Neuron (in vitro differentiated cells): ENCODE data around the gene TEAD4.
A peak's percentile ranks its signal among the peaks of the same experiment; 100 is the strongest.

Experiments
- H2AFZ ChIP-seq: one replicate; pipeline ENCODE4 v1.6.1; 2013; ENCODE audit warnings: low read depth, mild to moderate bottlenecking, inconsistent platforms, low read length, moderate library complexity
- H3K27me3 ChIP-seq: one replicate; pipeline ENCODE4 v1.6.1; 2013; ENCODE audit warnings: low read length; ENCODE audit not compliant: insufficient read depth
- H3K36me3 ChIP-seq: one replicate; pipeline ENCODE4 v1.6.1; 2013; ENCODE audit warnings: low read length; ENCODE audit not compliant: insufficient read depth
- H3K4me1 ChIP-seq: one replicate; pipeline ENCODE4 v1.6.1; 2013; ENCODE audit warnings: low read length; ENCODE audit not compliant: insufficient read depth
- H3K4me3 ChIP-seq: 2 replicates; pipeline ENCODE4 v1.5.1; 2013; ENCODE audit warnings: mild to moderate bottlenecking, low read length, moderate library complexity
- H3K9me3 ChIP-seq: one replicate; pipeline ENCODE4 v1.6.1; 2013; ENCODE audit warnings: low read length

Gene TEAD4

DNA sequence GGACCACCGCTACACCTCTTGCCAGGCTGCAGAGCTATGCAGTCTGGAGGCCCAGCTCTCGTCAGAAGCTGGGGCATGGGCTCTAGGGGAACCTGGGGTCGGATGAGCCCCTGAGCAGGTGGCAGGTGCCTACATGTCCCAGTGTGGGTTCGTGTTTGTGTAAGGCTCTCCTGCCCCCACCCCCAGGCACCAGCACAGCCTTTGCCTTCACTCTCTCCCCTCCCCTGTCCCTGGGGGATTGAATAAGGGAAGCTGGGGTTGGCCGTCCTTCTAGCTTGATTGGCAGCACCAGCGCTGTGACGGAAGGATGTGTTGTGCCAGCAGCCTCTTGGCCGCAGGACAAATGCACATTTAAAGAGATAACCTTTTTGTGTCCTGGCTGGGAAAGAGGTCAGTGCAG, 83.2 kb downstream of the TEAD4 start:
- no peaks in the 10 kb centered on the region for H3K9me3 ChIP-seq
- H2AFZ ChIP-seq = no peak overlapping the region
- H3K27me3 ChIP-seq = no peaks in the 10 kb centered on the region
- H3K4me3 ChIP-seq = no peak overlapping the region
- no peaks in the 10 kb centered on the region for H3K4me1 ChIP-seq
- H3K36me3 ChIP-seq = peaks cover 11% of the 10 kb centered on the region

DNA sequence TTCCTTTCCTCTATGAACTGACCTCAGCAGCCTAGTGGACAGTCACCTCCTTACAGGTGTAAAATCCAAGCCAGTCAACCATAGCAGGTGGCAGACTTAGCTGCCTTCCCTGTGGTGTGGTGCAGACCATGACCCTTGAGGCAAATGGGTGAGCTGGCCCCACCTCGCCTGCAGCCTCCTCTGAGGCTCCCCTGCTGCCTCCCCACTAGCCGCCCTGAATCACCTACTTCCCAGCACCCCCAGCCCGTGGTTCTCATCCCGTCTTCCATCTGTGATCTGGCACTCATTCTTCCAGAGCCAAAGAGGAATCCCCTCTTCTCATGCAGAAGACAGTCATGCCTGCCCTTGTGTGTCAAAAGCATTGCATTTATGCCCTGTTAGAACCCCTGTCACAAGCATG, 83.6 kb downstream of the TEAD4 start:
- Histone ChIP-seq H3K4me1 (peaks cover 3% of the 10 kb centered on the region), H3K4me3 (no peak overlapping the region), H3K9me3 (no peaks in the 10 kb centered on the region), H2AFZ (no peak overlapping the region), H3K27me3 (no peaks in the 10 kb centered on the region), H3K36me3 (peaks cover 11% of the 10 kb centered on the region)

DNA sequence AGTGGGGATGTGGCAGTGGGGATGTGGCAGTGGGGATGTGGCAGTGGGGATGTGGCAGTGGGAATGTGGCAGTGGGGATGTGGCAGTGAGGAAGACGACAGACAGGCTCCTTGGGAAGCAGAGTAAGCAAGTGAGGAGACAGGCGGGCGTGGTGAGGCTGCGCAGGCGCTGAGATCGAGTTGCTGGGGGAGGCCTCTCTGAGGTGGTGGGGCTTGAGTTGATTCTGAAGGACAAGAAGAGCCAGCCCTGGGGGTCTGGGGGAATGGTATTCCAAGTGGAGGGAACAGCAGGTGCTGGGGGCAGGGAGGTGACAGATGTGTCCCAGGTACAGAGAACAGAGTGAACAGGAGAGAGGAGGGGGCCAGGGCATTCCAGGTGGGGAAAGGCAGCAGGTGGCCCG, 84.2 kb downstream of the TEAD4 start:
- no peak overlapping the region for H2AFZ ChIP-seq
- H3K36me3 ChIP-seq = peaks cover 10% of the 10 kb centered on the region
- H3K4me3 ChIP-seq = no peak overlapping the region
- H3K4me1 ChIP-seq = peaks cover 6% of the 10 kb centered on the region
- H3K27me3 ChIP-seq = no peaks in the 10 kb centered on the region
- H3K9me3 ChIP-seq = no peaks in the 10 kb centered on the region

DNA sequence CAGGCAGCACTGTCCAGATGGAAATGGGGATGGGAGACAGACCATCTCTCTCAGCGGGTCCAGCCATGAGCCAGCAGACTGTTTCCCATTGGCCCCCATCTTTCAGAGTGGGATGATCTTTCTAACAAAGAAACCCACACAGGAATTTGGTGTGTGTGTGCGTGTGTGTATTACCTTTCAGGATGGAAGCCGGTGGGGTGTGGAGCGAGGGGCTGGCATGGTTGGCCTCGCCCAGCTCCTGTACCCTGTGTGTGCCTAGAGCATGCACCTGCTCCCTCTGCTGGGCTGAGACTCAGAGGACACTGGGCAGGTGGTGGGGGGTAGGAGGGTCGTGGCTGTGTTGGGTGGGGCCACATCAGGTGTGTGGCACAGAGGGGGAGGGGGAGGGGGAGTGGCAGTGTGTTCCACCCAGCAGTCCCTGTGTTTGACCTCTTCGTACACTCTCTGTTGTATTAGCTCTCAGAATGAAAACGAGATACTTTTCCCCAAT, 85.0 kb downstream of the TEAD4 start:
- peaks cover 6% of the 10 kb centered on the region for H3K4me1 ChIP-seq
- H3K4me3 ChIP-seq = no peak overlapping the region
- H3K27me3 ChIP-seq = no peaks in the 10 kb centered on the region
- H3K9me3 ChIP-seq = no peaks in the 10 kb centered on the region
- no peak overlapping the region for H2AFZ ChIP-seq
- H3K36me3 ChIP-seq = peaks cover 5% of the 10 kb centered on the region

DNA sequence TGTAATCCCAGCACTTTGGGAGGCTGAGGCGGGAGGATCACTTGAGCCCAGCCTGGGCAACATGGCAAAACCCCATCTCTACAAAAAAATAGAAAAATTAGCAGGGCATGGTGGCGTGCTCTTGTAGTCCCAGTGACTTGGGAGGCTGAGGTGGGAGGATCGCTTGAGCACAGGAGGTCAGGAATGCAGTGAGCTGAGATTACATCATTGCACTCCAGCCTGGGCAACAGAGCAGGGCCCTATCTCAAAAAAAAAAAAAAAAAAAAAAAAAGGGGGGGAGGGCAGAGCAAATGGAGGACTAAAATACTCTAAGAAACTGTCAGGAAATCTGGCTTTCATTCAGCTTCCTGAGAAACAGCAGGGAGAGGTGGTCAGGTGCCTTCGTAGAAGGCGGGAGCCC, 86.3 kb downstream of the TEAD4 start:
- Histone ChIP-seq H3K4me3 (no peak overlapping the region), H2AFZ (no peak overlapping the region), H3K9me3 (no peaks in the 10 kb centered on the region), H3K27me3 (no peaks in the 10 kb centered on the region), H3K4me1 (peaks cover 6% of the 10 kb centered on the region), H3K36me3 (peaks cover 2% of the 10 kb centered on the region)

DNA sequence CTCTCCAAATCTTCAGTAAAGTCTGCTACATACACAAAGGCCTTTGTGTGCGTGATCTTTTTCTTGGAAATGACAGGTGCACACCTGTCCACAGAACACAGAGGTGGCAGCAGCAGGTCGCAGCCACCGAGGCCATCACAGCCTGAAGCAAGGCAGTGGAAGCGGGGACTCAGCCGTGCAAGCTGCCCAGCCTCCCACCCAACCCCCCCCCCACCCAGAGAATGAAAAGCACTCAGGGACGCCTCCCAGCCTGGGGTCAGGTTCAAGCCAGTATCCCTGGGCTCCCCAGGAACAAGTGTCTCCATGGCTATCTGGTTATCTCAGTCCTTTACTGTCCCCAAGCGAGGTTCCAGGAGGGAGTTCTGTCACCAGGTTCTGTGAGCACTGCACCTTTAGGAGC, 86.8 kb downstream of the TEAD4 start:
- H3K9me3 ChIP-seq = no peaks in the 10 kb centered on the region
- H3K27me3 ChIP-seq = no peaks in the 10 kb centered on the region
- peaks cover 6% of the 10 kb centered on the region for H3K4me1 ChIP-seq
- no peak overlapping the region for H3K4me3 ChIP-seq
- no peak overlapping the region for H2AFZ ChIP-seq
- H3K36me3 ChIP-seq = no peaks in the 10 kb centered on the region

DNA sequence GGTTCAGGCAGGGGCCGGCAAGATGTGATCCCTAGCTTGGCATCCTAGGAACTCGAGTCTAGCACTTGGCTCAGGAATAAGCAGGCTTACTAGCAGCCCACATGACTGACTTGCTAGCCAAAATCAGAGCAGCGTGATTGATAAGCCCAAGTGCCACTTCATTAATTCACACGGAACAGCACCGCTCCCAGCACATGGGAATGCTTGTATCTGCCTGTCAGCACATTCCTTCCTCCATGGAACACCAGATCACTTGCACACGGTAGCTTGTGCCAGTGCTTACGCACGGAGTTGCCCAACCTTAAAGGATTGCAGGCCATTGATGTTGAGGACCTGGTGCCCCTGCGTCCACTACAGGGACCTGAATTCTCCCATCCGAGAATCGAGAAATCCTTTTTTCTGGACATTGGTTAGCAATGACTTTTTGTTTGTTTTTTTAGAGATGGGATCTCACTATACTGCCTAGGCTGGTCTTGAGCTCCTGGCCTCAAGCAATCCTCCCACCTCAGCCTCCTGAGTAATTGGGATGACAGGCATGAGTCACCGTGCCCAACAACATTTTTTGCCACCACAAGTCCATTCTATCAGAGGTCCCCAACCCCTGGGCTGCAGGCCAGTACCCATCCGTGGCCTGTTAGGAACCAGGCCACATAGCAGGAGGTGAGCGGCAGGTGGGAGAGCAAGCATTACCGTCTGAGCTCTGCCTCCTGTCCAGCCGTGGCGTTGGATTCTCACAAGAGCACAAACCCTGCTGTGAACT, 87.4 kb downstream of the TEAD4 start:
- peaks cover 6% of the 10 kb centered on the region for H3K4me1 ChIP-seq
- H3K9me3 ChIP-seq = no peaks in the 10 kb centered on the region
- no peak overlapping the region for H2AFZ ChIP-seq
- H3K4me3 ChIP-seq = no peak overlapping the region
- H3K36me3 ChIP-seq = no peaks in the 10 kb centered on the region
- H3K27me3 ChIP-seq = no peaks in the 10 kb centered on the region

DNA sequence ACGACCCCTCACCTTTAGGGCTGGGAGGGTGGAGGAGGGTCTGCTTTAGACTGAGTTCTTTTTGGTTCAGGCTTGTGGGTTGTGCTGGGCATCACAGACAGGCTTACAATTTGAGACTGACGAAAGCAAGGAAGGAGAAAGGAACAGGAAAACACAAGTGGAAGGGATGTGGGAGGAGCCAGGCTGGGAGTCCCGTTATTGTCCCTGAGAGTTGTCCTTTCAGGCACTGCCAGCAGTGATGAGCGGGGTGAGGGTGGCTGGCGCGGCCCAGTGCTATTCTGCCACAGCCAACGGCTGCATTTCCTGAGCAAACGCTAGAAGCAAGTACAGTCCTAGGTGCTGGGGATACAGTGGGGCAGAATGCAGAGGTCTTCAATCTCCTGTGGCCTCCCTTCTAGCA, 88.8 kb downstream of the TEAD4 start:
- no peak overlapping the region for H3K4me3 ChIP-seq
- no peaks in the 10 kb centered on the region for H3K36me3 ChIP-seq
- H3K9me3 ChIP-seq = no peaks in the 10 kb centered on the region
- H2AFZ ChIP-seq = peak overlapping the region; percentile 23
- H3K4me1 ChIP-seq = peaks cover 6% of the 10 kb centered on the region
- H3K27me3 ChIP-seq = no peaks in the 10 kb centered on the region

DNA sequence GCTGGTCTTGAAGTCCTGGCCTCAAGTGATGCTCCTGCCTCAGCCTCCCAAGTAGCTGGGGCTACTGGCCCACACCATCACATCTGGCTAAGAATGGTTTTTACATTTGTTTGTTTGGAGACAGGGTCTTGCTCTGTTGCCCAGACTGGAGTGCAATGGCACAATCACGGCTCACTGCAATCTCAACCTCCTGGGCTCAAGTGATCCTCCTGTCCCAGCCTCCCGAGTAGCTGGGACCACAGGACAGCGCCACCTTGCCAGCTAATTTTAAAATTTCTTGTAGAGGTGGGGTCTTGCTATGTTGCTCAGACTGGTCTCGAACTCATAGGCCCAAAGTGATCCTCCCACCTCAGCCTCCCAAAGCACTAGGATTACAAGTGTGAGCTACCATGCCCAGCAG, 89.3 kb downstream of the TEAD4 start:
- H3K36me3 ChIP-seq = no peaks in the 10 kb centered on the region
- peaks cover 6% of the 10 kb centered on the region for H3K4me1 ChIP-seq
- no peaks in the 10 kb centered on the region for H3K9me3 ChIP-seq
- H2AFZ ChIP-seq = no peak overlapping the region
- no peak overlapping the region for H3K4me3 ChIP-seq
- no peaks in the 10 kb centered on the region for H3K27me3 ChIP-seq

DNA sequence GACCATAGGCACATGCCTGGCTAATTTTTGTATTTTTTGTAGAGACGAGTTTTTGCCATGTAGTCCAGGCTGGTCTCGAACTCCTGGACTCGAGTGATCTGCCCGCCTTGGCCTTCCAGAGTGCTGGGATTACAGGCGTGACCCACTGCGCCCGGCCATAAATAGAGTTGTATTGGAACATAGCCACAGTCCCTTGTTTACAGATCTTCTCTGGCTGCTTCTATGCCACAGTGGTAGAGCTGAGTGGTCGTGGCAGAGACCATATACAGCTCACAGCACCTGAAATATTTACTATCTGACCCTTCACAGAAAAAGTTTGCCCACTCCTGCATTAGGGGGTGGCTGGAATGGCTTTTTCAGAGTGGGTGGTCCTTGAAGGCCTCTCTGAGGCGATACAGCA, 90.0 kb downstream of the TEAD4 start:
- H3K27me3 ChIP-seq = no peaks in the 10 kb centered on the region
- H3K4me3 ChIP-seq = no peak overlapping the region
- H3K4me1 ChIP-seq = peaks cover 6% of the 10 kb centered on the region
- no peak overlapping the region for H2AFZ ChIP-seq
- H3K9me3 ChIP-seq = no peaks in the 10 kb centered on the region
- no peaks in the 10 kb centered on the region for H3K36me3 ChIP-seq

DNA sequence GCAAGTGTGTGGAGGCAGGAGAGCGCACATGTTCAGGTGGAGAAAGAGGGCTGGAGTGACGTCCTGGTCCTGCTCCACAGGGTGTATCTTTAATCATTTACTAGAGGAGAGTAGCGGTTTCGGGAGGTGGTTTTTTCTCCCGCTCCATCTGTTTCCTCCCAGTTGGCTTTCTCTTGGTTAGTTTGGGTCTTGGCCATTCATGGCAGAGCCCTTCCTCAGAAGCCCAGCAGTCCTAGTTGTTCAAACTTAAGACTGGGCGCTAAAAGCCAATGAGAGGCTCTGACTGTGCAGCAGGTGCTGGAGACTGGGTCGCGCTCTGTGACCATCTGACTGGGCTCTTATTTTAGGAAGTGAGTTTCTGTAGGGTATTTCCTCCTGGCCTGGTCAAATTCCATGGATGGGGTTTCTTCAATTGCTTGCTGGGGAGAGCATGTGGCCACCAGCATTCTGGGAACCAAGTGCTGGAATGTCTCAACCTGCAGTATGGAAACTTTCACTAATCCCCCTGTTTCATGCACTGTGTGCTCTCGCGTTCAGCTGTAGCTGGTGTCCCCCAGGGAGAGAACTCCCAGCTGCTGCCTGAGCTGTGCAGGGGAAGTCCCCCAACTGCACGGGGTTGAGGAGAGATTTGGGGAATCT, 90.5 kb downstream of the TEAD4 start:
- Histone ChIP-seq H2AFZ (no peak overlapping the region), H3K4me1 (peaks cover 6% of the 10 kb centered on the region), H3K9me3 (no peaks in the 10 kb centered on the region), H3K27me3 (no peaks in the 10 kb centered on the region), H3K4me3 (no peak overlapping the region), H3K36me3 (no peaks in the 10 kb centered on the region)

DNA sequence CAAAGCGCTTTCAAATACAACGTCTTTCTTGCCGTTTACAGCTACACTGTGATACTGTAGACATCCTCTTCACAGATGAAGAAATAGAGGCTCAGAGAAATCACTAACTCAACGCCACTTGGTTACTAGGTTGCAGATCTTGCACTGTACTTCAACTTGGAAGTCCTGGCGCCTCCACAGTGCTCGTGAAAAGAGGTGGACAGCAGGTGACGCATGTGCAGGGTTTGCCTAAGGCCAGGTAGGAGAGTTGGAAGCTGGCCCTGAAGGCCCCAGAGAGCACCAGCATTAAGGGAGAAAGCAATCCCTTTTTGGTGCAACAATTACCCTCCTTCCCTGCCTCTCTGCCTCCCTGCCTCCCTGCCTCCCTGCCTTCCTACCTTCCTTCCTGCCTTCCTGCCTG, 95.2 kb downstream of the TEAD4 start:
- Histone ChIP-seq H3K9me3 (no peaks in the 10 kb centered on the region), H3K4me1 (no peaks in the 10 kb centered on the region), H3K36me3 (no peaks in the 10 kb centered on the region), H3K27me3 (no peaks in the 10 kb centered on the region), H2AFZ (no peak overlapping the region), H3K4me3 (no peak overlapping the region)

DNA sequence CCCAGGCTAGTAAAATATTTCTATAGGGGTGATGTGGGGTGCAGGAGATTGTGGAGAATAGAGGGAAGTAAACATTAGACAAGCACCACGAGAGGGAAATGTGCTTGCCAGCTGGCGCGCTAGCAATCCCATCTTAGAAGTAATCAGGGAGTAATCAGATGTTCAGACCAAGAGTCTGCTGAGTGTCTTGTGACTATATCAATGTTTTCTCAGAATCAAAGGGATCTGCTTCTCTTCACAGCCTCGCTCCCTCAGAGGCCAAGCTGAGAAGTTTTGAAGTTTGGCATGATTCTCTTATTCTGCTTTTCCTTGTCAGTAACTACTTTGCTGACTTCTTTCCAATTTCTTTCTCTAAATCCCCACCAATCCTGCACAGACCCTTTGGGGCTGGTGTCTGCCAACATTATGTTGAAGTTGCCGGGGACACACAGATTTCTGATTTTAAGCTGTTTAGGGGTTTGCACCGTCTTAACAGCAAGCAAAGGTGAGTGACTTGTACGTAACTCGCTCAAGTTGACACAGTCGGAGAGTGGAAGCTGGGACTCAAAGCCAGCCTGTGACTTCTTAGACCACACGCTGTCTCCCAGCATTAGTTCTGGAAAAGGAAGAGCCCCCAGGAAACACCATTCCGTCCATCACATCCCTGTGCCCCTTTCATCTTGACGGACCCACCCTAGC, 96.0 kb downstream of the TEAD4 start:
- H3K36me3 ChIP-seq = no peaks in the 10 kb centered on the region
- H2AFZ ChIP-seq = no peak overlapping the region

More for the DNA sequence above, 96.0 kb downstream of the TEAD4 start:
- Histone ChIP-seq H3K27me3 (no peaks in the 10 kb centered on the region), H3K4me1 (no peaks in the 10 kb centered on the region), H3K4me3 (no peak overlapping the region), H3K9me3 (no peaks in the 10 kb centered on the region)
